GM21717 (cell line): Measurements from ENCODE around the gene SPRR2D.
"Not testable (repeated sequence)": the region's sequence is repeated elsewhere in the genome, so short reads cannot be mapped to it uniquely, and the experiment has no call there.

Experiments
- ATAC-seq: cut with Tn5 transposase; IDR thresholded peaks from one replicate; pipeline ENCODE4 v1.9.1; 2021; ENCODE audit warnings: mild to moderate bottlenecking, moderate library complexity; ENCODE audit not compliant: unreplicated experiment

Gene SPRR2D

DNA sequence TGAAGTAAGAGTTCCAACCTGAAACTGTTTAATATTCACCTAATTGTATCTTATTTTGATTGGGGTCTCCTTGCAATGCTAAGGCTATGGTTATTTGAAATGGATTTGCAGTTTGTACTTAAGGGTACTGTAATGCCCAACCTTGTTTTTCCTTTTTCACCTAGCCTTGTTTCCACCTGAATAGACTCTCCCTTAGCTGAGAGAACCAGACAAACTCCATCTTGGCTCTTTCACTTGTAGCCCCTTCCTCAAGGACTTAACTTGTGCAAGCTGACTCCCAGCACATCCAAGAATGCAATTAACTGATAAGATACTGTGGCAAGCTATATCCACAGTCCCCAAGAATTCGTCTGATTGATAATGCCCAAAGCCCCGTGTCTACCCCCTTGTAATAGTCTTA is 19.1 kb downstream of the SPRR2D start:
- ATAC-seq, result not testable (repeated sequence)

DNA sequence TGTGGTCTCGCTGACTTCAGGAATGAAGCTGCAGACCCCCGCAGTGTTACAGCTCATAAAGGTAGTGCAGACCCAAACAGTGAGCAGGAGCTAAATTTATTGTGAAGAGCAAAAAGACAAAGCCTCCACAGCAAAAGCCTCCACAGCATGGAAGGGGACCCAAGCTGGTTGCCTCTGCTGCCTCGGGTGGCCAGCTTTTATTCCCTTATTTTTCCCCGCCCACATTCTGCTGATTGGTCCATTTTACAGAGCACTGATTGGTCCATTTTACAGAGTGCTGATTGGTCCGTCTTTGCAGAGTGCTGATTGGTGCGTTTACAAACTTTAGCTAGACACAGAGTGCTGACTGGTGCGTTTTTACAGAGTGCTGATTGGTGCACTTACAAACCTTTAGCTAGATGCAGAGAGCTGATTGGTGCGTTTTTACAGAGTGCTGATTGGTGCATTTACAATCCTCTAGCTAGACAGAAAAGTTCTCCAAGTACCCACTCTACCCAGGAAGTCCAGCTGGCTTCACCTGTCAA is 29.6 kb downstream of the SPRR2D start:
- not testable (repeated sequence) for ATAC-seq

GRCh38 chr1:153001382-153001781 is 39.5 kb downstream of the SPRR2D start, which contains the start of gene SPRR3:
Gene SPRR3, plus strand, starts transcription at chr1:153001749. Its CDS starts 1,272 bp downstream, at chr1:153003021.
- ATAC-seq, result no peak

DNA sequence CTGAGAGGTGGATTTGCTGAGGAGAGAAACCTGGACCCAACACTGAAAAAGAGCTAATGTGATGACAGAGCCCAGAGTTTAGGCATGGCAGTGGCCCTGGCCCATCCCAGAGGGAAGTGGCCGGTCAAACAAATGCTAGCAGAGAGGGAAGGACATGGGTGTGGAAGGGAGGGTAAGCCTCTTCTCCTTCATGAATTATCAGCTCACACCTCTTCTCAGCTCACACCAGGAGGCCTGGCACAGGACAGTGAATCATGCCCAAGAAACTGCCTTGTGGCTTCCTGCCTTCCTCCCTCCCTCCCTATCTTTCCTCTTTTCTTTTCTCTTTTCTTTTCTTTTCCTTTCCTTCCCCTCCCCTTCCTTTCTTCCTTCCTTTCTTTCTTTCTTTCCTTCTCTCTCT is 40.6 kb downstream of the SPRR2D start:
- ATAC-seq, result no peak

DNA sequence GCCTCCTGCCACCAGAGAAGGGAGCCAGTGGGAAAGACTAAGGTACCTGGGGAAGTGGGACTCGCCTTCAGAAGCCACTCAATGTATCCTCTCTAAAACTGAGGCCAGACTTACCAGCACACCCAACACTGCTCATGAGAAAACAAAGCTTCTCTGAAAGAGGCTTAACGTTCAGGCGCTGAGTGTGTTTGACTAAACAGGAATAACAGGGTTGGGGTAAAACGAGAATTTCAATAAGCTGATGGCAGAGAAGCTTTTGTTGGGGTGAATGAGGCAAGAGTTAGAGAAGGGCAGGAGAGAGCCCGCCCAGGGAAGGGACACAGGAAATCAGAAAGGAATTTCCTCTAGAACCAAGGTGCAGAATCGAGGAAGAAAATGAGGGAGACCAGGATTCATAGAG is 41.1 kb downstream of the SPRR2D start:
- ATAC-seq, result no peak

GRCh38 chr1:152998476-152998875 is 42.4 kb downstream of the SPRR2D start:
- no peak for ATAC-seq

GRCh38 chr1:152997901-152998300 is 43.0 kb downstream of the SPRR2D start:
- ATAC-seq, result no peak

- ATAC-seq, result no peak
These were observed 44.1 kb downstream of the SPRR2D start for GRCh38 chr1:152996633-152997400.

DNA sequence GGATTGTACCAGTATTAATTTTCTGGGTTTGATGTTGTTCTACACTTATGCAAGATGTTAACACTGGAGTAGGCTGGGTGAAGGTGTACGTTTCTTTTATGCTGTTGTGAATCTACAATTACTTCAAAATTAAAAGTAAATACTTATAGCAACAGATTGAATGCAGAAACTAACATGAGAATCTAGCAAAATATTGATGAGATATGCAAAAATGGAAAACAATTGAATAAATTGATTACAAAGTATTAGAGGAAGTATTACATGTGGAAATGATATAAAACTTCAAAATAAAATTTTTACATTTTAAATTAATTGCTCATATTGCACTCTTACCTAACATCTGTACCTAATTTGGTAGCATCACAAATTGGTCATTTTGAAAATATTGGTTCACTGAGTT is 45.1 kb downstream of the SPRR2D start:
- no peak for ATAC-seq

GRCh38 chr1:152993186-152993585 is 47.7 kb downstream of the SPRR2D start:
- ATAC-seq, result no peak
